T47D (cell line): ENCODE measurements around the gene RNF44.
A peak's percentile ranks its signal among the peaks of the same experiment; 100 is the strongest.

Source experiments
- DNase-seq, 2 experiments: peaks; one replicate each; pipeline versions ENCODE4 v3.0.0 to v3.0.0-alpha.2; 2011 to 2012; ENCODE audit warnings: low read depth in 1 of 2, low spot score in 1 of 2
- JUND ChIP-seq: IDR thresholded peaks from 2 replicates; pipeline ENCODE4 v1.6.1; 2012; ENCODE audit warnings: low read depth
- in situ Hi-C: cut with HindIII; loops from 2 replicates; pipeline ENCODE4 v1.10.0; 2016; ENCODE audit warnings: low sequenced_read_pairs, low pct_unique_long_range_greater_than_20kb

RNF44 gene

GRCh38 chr5:176547802-176548201, 10.6 kb upstream of the RNF44 start:
- no peak for TF ChIP-seq JUND
- in situ Hi-C loops, result no loop called here
- no peak for DNase-seq

GRCh38 chr5:176545737-176546509, 8.7 kb upstream of the RNF44 start:
- DNase-seq, result no peak

GRCh38 chr5:176545388-176545736, 8.2 kb upstream of the RNF44 start:
- in situ Hi-C loops, result no loop called here
- no peak for TF ChIP-seq JUND
- no peak for DNase-seq

More at GRCh38 chr5:176545737-176546509, 8.7 kb upstream of the RNF44 start:
- in situ Hi-C loops, result no loop called here
- TF ChIP-seq JUND, result no peak

- in situ Hi-C loops, result no loop called here
- TF ChIP-seq JUND, result no peak
- peak; percentile 63 to 84 for DNase-seq
These were observed 6.4 kb upstream of the RNF44 start for GRCh38 chr5:176543428-176544182.

GRCh38 chr5:176542596-176543427, 5.6 kb upstream of the RNF44 start:
- no peak for TF ChIP-seq JUND
- in situ Hi-C loops, result no loop called here
- peak in 1 of 2 experiments; percentile 39 for DNase-seq

- no peak for TF ChIP-seq JUND
- in situ Hi-C loops, result no loop called here
- no peak for DNase-seq
These were observed 5.0 kb upstream of the RNF44 start for GRCh38 chr5:176542135-176542595.

- TF ChIP-seq JUND, result no peak
- in situ Hi-C loops, result no loop called here
- peak in 1 of 2 experiments; percentile 54 for DNase-seq
These were observed 4.3 kb upstream of the RNF44 start for GRCh38 chr5:176541338-176542134.

- DNase-seq, result no peak
- in situ Hi-C loops, result no loop called here
- TF ChIP-seq JUND, result no peak
These were observed 3.7 kb upstream of the RNF44 start for GRCh38 chr5:176540956-176541337.

GRCh38 chr5:176540476-176540899, 3.3 kb upstream of the RNF44 start:
- in situ Hi-C loops, result no loop called here
- TF ChIP-seq JUND, result no peak
- no peak for DNase-seq

GRCh38 chr5:176538989-176539384, 1.8 kb upstream of the RNF44 start:
- in situ Hi-C loops, result no loop called here
- no peak for DNase-seq
- TF ChIP-seq JUND, result no peak

- no peak for DNase-seq
- in situ Hi-C loops, result no loop called here
- no peak for TF ChIP-seq JUND
These were observed 1.2 kb upstream of the RNF44 start for GRCh38 chr5:176538230-176538988.
